ENCODE data around the gene CPNE4. TPM values are rescaled to one million over a fixed set of nuclear protein-coding genes. Genes with fewer than 3 reads are reported as not detected.

The CPNE4 gene
- total and polyA plus RNA-seq, 9 of the 15 experiments (the other 6 are each of a cell fraction or from before 2014, with no cell fraction given) = not detected

DNA sequence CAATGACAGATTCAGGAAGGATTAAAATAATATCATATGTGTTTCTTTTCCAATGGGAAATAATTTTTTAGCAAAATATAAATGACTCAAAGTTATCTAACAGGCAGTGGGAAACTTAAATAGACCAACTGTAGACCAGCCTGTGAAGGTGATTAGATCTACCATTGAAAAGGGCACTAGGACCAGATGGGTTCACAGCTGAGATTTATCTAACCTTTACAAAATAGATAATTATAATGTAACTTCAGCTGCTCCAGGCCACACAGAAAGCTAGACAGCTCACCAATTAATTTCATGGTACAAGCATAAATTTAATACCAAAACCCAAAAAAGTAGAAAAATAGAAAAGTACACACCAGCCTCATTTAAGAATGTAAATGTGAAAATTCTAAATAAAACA, 291.7 kb downstream of the CPNE4 start:
- CTCF ChIA-PET (ENCODE audit: low intra/inter-chr PET ratio) = no interaction called here
- POLR2A ChIA-PET = no interaction called here
- Histone ChIP-seq H3K36me3 (ENCODE audit: control insufficient read depth, insufficient read depth, low read length) (no peaks in the 10 kb centered on the region), H4K20me1 (replicated peaks; ENCODE audit: control insufficient read depth, insufficient read depth, low read length) (no peaks in the 10 kb centered on the region), H3K27me3 (ENCODE audit: control insufficient read depth in 2 of 2, insufficient read depth in 2 of 2, low read length in 2 of 2) (no peaks in the 10 kb centered on the region), H3K27ac (ENCODE audit: extremely low read depth, low read depth, low read length) (no peak overlapping the region), H3K4me1 (replicated peaks in 1 of 2; ENCODE audit: control insufficient read depth in 2 of 2, insufficient read depth in 2 of 2, low read length in 2 of 2) (no peaks in the 10 kb centered on the region), H3K9me3 (replicated peaks; ENCODE audit: control insufficient read depth, insufficient read depth, low read depth, low read length) (no peaks in the 10 kb centered on the region), H3K4me3 (no peak overlapping the region), H3K79me2 (ENCODE audit: control insufficient read depth, insufficient read depth, low read length) (no peaks in the 10 kb centered on the region), H3K4me2 (ENCODE audit: insufficient read depth, low read length) (no peak overlapping the region), H3K9me1 (ENCODE audit: control insufficient read depth, insufficient read depth, low read length) (no peaks in the 10 kb centered on the region), H2AFZ (ENCODE audit: low read depth, low read length) (no peak overlapping the region), H3K9ac (ENCODE audit: insufficient read depth in 1 of 2, low read depth in 2 of 2, low read length in 2 of 2) (no peak overlapping the region)
- TF ChIP-seq EZH2 (IDR thresholded peaks at IDR 0.05; ENCODE audit: borderline replicate concordance, low read depth, low read length) = no peak
- TF ChIP-seq ZKSCAN3 (CRISPR knock-in tag; IDR thresholded peaks at IDR 0.05) = no peak
- TF ChIP-seq, protein P1, sequence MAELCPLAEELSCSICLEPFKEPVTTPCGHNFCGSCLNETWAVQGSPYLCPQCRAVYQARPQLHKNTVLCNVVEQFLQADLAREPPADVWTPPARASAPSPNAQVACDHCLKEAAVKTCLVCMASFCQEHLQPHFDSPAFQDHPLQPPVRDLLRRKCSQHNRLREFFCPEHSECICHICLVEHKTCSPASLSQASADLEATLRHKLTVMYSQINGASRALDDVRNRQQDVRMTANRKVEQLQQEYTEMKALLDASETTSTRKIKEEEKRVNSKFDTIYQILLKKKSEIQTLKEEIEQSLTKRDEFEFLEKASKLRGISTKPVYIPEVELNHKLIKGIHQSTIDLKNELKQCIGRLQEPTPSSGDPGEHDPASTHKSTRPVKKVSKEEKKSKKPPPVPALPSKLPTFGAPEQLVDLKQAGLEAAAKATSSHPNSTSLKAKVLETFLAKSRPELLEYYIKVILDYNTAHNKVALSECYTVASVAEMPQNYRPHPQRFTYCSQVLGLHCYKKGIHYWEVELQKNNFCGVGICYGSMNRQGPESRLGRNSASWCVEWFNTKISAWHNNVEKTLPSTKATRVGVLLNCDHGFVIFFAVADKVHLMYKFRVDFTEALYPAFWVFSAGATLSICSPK (IDR thresholded peaks at IDR 0.05; ENCODE audit: borderline replicate concordance) = no peak
- TF ChIP-seq SMARCA5 (IDR thresholded peaks at IDR 0.05) = no peak
- no TSS peak for BruUV-seq (replicated peaks)
- intact Hi-C loops (cut with micrococcal nuclease) = no loop called here
- in situ Hi-C loops (cut with MboI) = no loop called here
- ATAC-seq (no peak), FAIRE-seq (no peak), DNase-seq (ENCODE audit: extremely low read depth in 1 of 4, low spot score in 3 of 4) (no peak)

DNA sequence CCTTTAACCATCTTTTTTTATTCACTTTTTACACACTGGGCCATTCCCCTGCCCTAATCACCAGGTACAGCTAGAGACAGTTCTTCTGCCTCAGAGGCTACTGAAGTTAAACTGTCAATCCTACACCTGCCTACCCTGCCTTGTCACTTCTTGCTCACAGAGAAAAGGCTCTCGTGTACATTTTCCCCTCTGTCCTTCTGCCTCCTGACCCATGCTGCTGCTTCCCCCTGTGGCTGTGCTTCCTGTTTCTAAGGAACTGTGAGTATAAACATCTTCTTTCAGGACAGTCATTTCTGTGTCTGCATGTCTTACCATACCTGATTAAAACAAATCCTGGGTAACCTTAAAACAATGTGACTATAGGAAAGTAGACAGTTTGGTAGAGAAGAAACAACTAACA, 295.6 kb downstream of the CPNE4 start:
- FAIRE-seq = no peak
- in situ Hi-C loops (cut with MboI) = no loop called here
- Histone ChIP-seq H3K9ac (ENCODE audit: insufficient read depth in 1 of 2, low read depth in 2 of 2, low read length in 2 of 2) (no peak overlapping the region), H3K9me1 (ENCODE audit: control insufficient read depth, insufficient read depth, low read length) (no peaks in the 10 kb centered on the region), H4K20me1 (replicated peaks; ENCODE audit: control insufficient read depth, insufficient read depth, low read length) (no peaks in the 10 kb centered on the region), H3K4me3 (no peak overlapping the region), H2AFZ (ENCODE audit: low read depth, low read length) (no peak overlapping the region), H3K4me1 (replicated peaks in 1 of 2; ENCODE audit: control insufficient read depth in 2 of 2, insufficient read depth in 2 of 2, low read length in 2 of 2) (no peaks in the 10 kb centered on the region), H3K36me3 (ENCODE audit: control insufficient read depth, insufficient read depth, low read length) (no peaks in the 10 kb centered on the region), H3K79me2 (ENCODE audit: control insufficient read depth, insufficient read depth, low read length) (no peaks in the 10 kb centered on the region), H3K27me3 (ENCODE audit: control insufficient read depth in 2 of 2, insufficient read depth in 2 of 2, low read length in 2 of 2) (no peaks in the 10 kb centered on the region), H3K27ac (ENCODE audit: extremely low read depth, low read depth, low read length) (no peak overlapping the region), H3K9me3 (replicated peaks; ENCODE audit: control insufficient read depth, insufficient read depth, low read depth, low read length) (no peaks in the 10 kb centered on the region), H3K4me2 (ENCODE audit: insufficient read depth, low read length) (no peak overlapping the region)
- intact Hi-C loops (cut with micrococcal nuclease) = no loop called here
- POLR2A ChIA-PET = no interaction called here
- CTCF ChIA-PET (ENCODE audit: low intra/inter-chr PET ratio) = no interaction called here
- no peak for DNase-seq (ENCODE audit: extremely low read depth in 1 of 4, low spot score in 3 of 4)
- 0% methylated on average over 1 of the region's 1 CpG for WGBS (ENCODE audit: insufficient coverage, low coverage, missing lambda C conversion rate)
- no peak for ATAC-seq
- no TSS peak for BruUV-seq (replicated peaks)
- TF ChIP-seq ZNF274 (IDR thresholded peaks at IDR 0.05; ENCODE audit: borderline replicate concordance, low read depth, low read length) (no peak), CAMTA2 (CRISPR knock-in tag; conservative IDR thresholded peaks at IDR 0.05) (no peak), ELF1 (tag; IDR thresholded peaks at IDR 0.05) (no peak), ARID2 (IDR thresholded peaks at IDR 0.05) (no peak), THRAP3 (IDR thresholded peaks at IDR 0.05; ENCODE audit: borderline replicate concordance) (no peak), ZNF75A (CRISPR knock-in tag; IDR thresholded peaks at IDR 0.05) (no peak), ZNF184 (CRISPR knock-in tag; IDR thresholded peaks at IDR 0.05) (no peak)
- TF ChIP-seq, protein P2, sequence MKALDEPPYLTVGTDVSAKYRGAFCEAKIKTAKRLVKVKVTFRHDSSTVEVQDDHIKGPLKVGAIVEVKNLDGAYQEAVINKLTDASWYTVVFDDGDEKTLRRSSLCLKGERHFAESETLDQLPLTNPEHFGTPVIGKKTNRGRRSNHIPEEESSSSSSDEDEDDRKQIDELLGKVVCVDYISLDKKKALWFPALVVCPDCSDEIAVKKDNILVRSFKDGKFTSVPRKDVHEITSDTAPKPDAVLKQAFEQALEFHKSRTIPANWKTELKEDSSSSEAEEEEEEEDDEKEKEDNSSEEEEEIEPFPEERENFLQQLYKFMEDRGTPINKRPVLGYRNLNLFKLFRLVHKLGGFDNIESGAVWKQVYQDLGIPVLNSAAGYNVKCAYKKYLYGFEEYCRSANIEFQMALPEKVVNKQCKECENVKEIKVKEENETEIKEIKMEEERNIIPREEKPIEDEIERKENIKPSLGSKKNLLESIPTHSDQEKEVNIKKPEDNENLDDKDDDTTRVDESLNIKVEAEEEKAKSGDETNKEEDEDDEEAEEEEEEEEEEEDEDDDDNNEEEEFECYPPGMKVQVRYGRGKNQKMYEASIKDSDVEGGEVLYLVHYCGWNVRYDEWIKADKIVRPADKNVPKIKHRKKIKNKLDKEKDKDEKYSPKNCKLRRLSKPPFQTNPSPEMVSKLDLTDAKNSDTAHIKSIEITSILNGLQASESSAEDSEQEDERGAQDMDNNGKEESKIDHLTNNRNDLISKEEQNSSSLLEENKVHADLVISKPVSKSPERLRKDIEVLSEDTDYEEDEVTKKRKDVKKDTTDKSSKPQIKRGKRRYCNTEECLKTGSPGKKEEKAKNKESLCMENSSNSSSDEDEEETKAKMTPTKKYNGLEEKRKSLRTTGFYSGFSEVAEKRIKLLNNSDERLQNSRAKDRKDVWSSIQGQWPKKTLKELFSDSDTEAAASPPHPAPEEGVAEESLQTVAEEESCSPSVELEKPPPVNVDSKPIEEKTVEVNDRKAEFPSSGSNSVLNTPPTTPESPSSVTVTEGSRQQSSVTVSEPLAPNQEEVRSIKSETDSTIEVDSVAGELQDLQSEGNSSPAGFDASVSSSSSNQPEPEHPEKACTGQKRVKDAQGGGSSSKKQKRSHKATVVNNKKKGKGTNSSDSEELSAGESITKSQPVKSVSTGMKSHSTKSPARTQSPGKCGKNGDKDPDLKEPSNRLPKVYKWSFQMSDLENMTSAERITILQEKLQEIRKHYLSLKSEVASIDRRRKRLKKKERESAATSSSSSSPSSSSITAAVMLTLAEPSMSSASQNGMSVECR (CRISPR knock-in tag; IDR thresholded peaks at IDR 0.05) = no peak
- TF ChIP-seq, protein P3, sequence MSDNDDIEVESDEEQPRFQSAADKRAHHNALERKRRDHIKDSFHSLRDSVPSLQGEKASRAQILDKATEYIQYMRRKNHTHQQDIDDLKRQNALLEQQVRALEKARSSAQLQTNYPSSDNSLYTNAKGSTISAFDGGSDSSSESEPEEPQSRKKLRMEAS (CRISPR knock-in tag; IDR thresholded peaks at IDR 0.05) = no peak

All from K562 (cell line).